ENCODE data around the gene RABL2B. TPM values are rescaled to one million over a fixed set of nuclear protein-coding genes. Genes with fewer than 3 reads are reported as not detected.

The RABL2B gene
- total RNA-seq, 2 experiments from 2014 or later, result 36.0 to 37.3 TPM

GRCh38 chr22:50737728-50738648 lies 45.4 kb downstream of the RABL2B start, which contains the start of gene ACR:
TSS of gene ACR (plus strand) at chr22:50738204. CDS start at chr22:50738236, 32 bp downstream.
- Histone ChIP-seq H3K9me3 (ENCODE audit: control insufficient read depth in 1 of 2, insufficient read depth in 1 of 2, low read length in 2 of 2) (no peaks in the 10 kb centered on the region), H3K36me3 (ENCODE audit: insufficient read depth, low read length) (no peaks in the 10 kb centered on the region), H3K4me3 (ENCODE audit: low read length) (no peak within 1 kb of the TSS), H3K4me1 (ENCODE audit: insufficient read depth, low read length) (no peaks in the 10 kb centered on the region), H3K27ac (ENCODE audit: low read depth in 1 of 2, low read length in 2 of 2) (no peak within 1 kb of the TSS), H3K27me3 (ENCODE audit: control insufficient read depth in 1 of 2, insufficient read depth in 2 of 2, low read length in 2 of 2) (no peaks in the 10 kb centered on the region)
- intact Hi-C loops (cut with DNase I, micrococcal nuclease), result no loop called here
- ATAC-seq (ENCODE audit: poor library complexity) (no peak), DNase-seq (peak in 1 of 14 experiments; percentile 10)
- ChIA-PET POLR2A (no interaction called here), CTCF (no interaction called here)
- Mint-ChIP-seq H3K27ac (no peak within 1 kb of the TSS), H3K4me3 (no peak within 1 kb of the TSS), H3K4me1 (ENCODE audit: low read depth) (no peaks in the 10 kb centered on the region), H3K9me3 (no peaks in the 10 kb centered on the region), H3K36me3 (ENCODE audit: low read depth) (no peaks in the 10 kb centered on the region), H3K27me3 (no peaks in the 10 kb centered on the region)
- no peak for TF ChIP-seq CTCF (IDR thresholded peaks at IDR 0.05)

GRCh38 chr22:50735739-50736030 lies 47.8 kb downstream of the RABL2B start:
- no peaks in the 10 kb centered on the region for H3K36me3 Mint-ChIP-seq (ENCODE audit: low read depth)
- intact Hi-C loops (cut with DNase I, micrococcal nuclease), result no loop called here
- Histone ChIP-seq H3K27ac (ENCODE audit: low read depth in 1 of 2, low read length in 2 of 2) (no peak overlapping the region), H3K36me3 (ENCODE audit: insufficient read depth, low read length) (no peaks in the 10 kb centered on the region), H3K4me1 (ENCODE audit: insufficient read depth, low read length) (peaks cover 9% of the 10 kb centered on the region), H3K4me3 (ENCODE audit: low read length) (no peak overlapping the region), H3K27me3 (ENCODE audit: control insufficient read depth in 1 of 2, insufficient read depth in 2 of 2, low read length in 2 of 2) (no peaks in the 10 kb centered on the region), H3K9me3 (ENCODE audit: control insufficient read depth in 1 of 2, insufficient read depth in 1 of 2, low read length in 2 of 2) (no peaks in the 10 kb centered on the region)
- H3K4me3 Mint-ChIP-seq, result no peak overlapping the region
- DNase-seq (no peak), ATAC-seq (ENCODE audit: poor library complexity) (no peak)
- CTCF ChIA-PET, result no interaction called here
- H3K27ac Mint-ChIP-seq, result no peak overlapping the region
- POLR2A ChIA-PET, result no interaction called here
- TF ChIP-seq CTCF (IDR thresholded peaks at IDR 0.05), result no peak
- no peaks in the 10 kb centered on the region for H3K27me3 Mint-ChIP-seq
- H3K4me1 Mint-ChIP-seq (ENCODE audit: low read depth), result peaks cover 4% of the 10 kb centered on the region
- no peaks in the 10 kb centered on the region for H3K9me3 Mint-ChIP-seq

- Mint-ChIP-seq H3K4me3 (no peak overlapping the region), H3K4me1 (ENCODE audit: low read depth) (peaks cover 4% of the 10 kb centered on the region), H3K27ac (no peak overlapping the region), H3K9me3 (no peaks in the 10 kb centered on the region), H3K36me3 (ENCODE audit: low read depth) (no peaks in the 10 kb centered on the region), H3K27me3 (no peaks in the 10 kb centered on the region)
- ATAC-seq (ENCODE audit: poor library complexity), result no peak
- no peak for TF ChIP-seq CTCF (IDR thresholded peaks at IDR 0.05)
- ChIA-PET POLR2A (no interaction called here), CTCF (no interaction called here)
- H3K27me3 ChIP-seq (ENCODE audit: control insufficient read depth in 1 of 2, insufficient read depth in 2 of 2, low read length in 2 of 2), result no peaks in the 10 kb centered on the region
- intact Hi-C loops (cut with DNase I, micrococcal nuclease), result no loop called here
- no peaks in the 10 kb centered on the region for H3K9me3 ChIP-seq (ENCODE audit: control insufficient read depth in 1 of 2, insufficient read depth in 1 of 2, low read length in 2 of 2)
- no peak overlapping the region for H3K27ac ChIP-seq (ENCODE audit: low read depth in 1 of 2, low read length in 2 of 2)
- no peaks in the 10 kb centered on the region for H3K36me3 ChIP-seq (ENCODE audit: insufficient read depth, low read length)
- no peak overlapping the region for H3K4me3 ChIP-seq (ENCODE audit: low read length)
- peaks cover 9% of the 10 kb centered on the region for H3K4me1 ChIP-seq (ENCODE audit: insufficient read depth, low read length)
- no peak for DNase-seq
Observed at GRCh38 chr22:50734986-50735738, 48.3 kb downstream of the RABL2B start.
